Type B pancreatic cell (in vitro differentiated cells): ENCODE results near the gene TRPM3. TPM values are rescaled to one million over a fixed set of nuclear protein-coding genes. Genes with fewer than 3 reads are reported as not detected.

Experiments
- DNase-seq: peaks from one replicate; pipeline ENCODE4 v3.0.0; 2021; ENCODE audit warnings: mixed read lengths; ENCODE audit not compliant: unreplicated experiment; ENCODE audit errors: extremely low spot score
- H3K27ac Mint-ChIP-seq: 2 replicates; pipeline ENCODE4 v1.8.0; 2021; ENCODE audit warnings: mild to moderate bottlenecking, mixed read lengths
- H3K27me3 Mint-ChIP-seq: 2 replicates; pipeline ENCODE4 v1.8.0; 2021; ENCODE audit warnings: mixed read lengths
- H3K36me3 Mint-ChIP-seq: 2 replicates; pipeline ENCODE4 v1.8.0; 2021; ENCODE audit warnings: mixed read lengths
- H3K4me1 Mint-ChIP-seq: one replicate; pipeline ENCODE4 v1.8.0; 2021; ENCODE audit warnings: mixed read lengths; ENCODE audit not compliant: unreplicated experiment
- H3K4me3 Mint-ChIP-seq: 2 replicates; pipeline ENCODE4 v1.8.0; 2021; ENCODE audit warnings: mild to moderate bottlenecking, mixed read lengths
- H3K9me3 Mint-ChIP-seq: 2 replicates; pipeline ENCODE4 v1.8.0; 2021; ENCODE audit warnings: mixed read lengths
- CTCF ChIP-seq: fragments of 200-600 bp; sonication (generic); conservative IDR thresholded peaks from 2 replicates; pipeline ENCODE4 v1.5.0; 2021; ENCODE audit warnings: antibody characterized with exemption, mild to moderate bottlenecking
- total RNA-seq: library from RNA; stranded (reverse); gene quantifications from 2 replicates; pipeline ENCODE4 v1.2.1, GENCODE V29; 2021; ENCODE audit warnings: low replicate concordance

The TRPM3 gene
- total RNA-seq, 1 donor from 2014 or later, result 17.0 TPM

GRCh38 chr9:70962761-70963440 is 158.5 kb downstream of the TRPM3 start:
- peak overlapping the region; percentile 4 for H3K27ac Mint-ChIP-seq
- H3K27me3 Mint-ChIP-seq, result no peaks in the 10 kb centered on the region
- TF ChIP-seq CTCF, result no peak
- H3K4me3 Mint-ChIP-seq, result peak overlapping the region; percentile 39
- H3K9me3 Mint-ChIP-seq, result no peaks in the 10 kb centered on the region
- H3K36me3 Mint-ChIP-seq, result no peaks in the 10 kb centered on the region
- peaks cover 7% of the 10 kb centered on the region for H3K4me1 Mint-ChIP-seq
- no peak for DNase-seq

DNA sequence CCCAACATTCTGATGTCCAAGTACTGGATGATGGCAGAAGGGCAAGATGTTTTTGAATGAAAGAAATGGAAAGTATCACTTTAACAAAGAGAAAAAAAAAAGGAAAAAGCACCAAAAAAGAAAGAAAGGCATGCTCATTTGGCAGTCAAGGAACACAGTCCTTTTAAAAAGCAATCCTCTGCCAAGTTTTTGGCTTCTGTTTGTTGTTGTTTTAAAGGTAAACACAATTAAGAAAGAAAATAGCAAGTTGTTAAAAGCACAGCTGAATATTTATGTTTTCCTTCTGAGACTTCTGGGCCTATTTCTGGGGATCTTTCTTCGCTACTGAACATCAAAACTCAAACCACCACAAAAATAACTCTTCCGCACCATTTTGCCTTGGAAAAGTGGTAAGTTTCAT is 162.1 kb downstream of the TRPM3 start:
- no peak for DNase-seq
- no peaks in the 10 kb centered on the region for H3K27me3 Mint-ChIP-seq
- no peaks in the 10 kb centered on the region for H3K9me3 Mint-ChIP-seq
- H3K27ac Mint-ChIP-seq, result no peak overlapping the region
- TF ChIP-seq CTCF, result no peak
- H3K4me1 Mint-ChIP-seq, result peaks cover 10% of the 10 kb centered on the region
- no peaks in the 10 kb centered on the region for H3K36me3 Mint-ChIP-seq
- H3K4me3 Mint-ChIP-seq, result no peak overlapping the region

DNA sequence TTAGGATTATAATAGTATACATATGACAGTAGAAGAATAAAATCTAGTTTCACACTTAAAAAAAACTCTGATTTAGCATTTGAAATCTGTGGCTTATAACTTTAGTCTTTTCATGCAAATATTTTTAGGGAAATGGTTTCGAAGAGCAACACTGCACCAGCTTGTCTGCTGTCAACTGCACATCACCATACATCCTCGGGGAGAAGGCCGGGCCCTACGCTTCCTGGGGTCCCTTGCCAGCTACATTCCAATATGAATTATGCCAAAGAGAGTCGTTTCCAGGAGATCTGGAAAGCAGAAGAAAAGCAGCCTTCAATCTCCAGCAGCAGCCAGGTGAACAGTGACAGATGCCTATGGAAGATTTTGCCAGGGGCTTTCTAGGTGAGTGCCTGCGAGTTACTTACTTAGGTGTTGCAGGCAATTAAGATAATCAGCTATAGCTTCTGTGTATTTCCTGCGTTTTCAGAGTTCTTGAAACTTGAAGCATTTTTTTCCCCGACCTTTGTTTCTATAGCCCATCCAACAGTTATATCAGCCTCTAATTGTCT is 166.8 kb downstream of the TRPM3 start:
- DNase-seq, result no peak
- H3K4me3 Mint-ChIP-seq, result no peak overlapping the region
- peaks cover 3% of the 10 kb centered on the region for H3K4me1 Mint-ChIP-seq

GRCh38 chr9:70954126-70954525 is 167.3 kb downstream of the TRPM3 start:
- H3K27ac Mint-ChIP-seq, result no peak overlapping the region

More for the DNA sequence above, 166.8 kb downstream of the TRPM3 start:
- H3K27ac Mint-ChIP-seq, result no peak overlapping the region
- no peaks in the 10 kb centered on the region for H3K27me3 Mint-ChIP-seq
- H3K9me3 Mint-ChIP-seq, result no peaks in the 10 kb centered on the region
- no peak for TF ChIP-seq CTCF
- no peaks in the 10 kb centered on the region for H3K36me3 Mint-ChIP-seq

More at GRCh38 chr9:70954126-70954525, 167.3 kb downstream of the TRPM3 start:
- H3K4me3 Mint-ChIP-seq, result no peak overlapping the region
- H3K9me3 Mint-ChIP-seq, result no peaks in the 10 kb centered on the region
- no peak for TF ChIP-seq CTCF
- peaks cover 3% of the 10 kb centered on the region for H3K4me1 Mint-ChIP-seq
- no peaks in the 10 kb centered on the region for H3K36me3 Mint-ChIP-seq
- H3K27me3 Mint-ChIP-seq, result no peaks in the 10 kb centered on the region
- no peak for DNase-seq
